DND-41 (cell line): ENCODE measurements around the gene SLC30A2.

Experiments used
- CTCF ChIP-seq: IDR thresholded peaks from 2 replicates; pipeline ENCODE4 v1.5.1; 2012; ENCODE audit warnings: borderline replicate concordance, low read length, moderate library complexity, mild to moderate bottlenecking; ENCODE audit not compliant: poor library complexity, severe bottlenecking; ENCODE audit errors: extremely low read depth
- EZH2 ChIP-seq: IDR thresholded peaks from 3 replicates; pipeline ENCODE4 v1.6.1; 2012; ENCODE audit warnings: borderline replicate concordance, low read depth, mild to moderate bottlenecking, moderate library complexity, low read length, inconsistent platforms; ENCODE audit not compliant: severe bottlenecking

GRCh38 chr1:26067432-26067911, 21.6 kb upstream of the SLC30A2 start, which contains the start of gene TRIM63:
- TF ChIP-seq CTCF (no peak), EZH2 (no peak)
